Right forelimb (tissue), 1 donor: ENCODE data around the gene PRF1.
"Not testable (repeated sequence)": the region's sequence is repeated elsewhere in the genome, so short reads cannot be mapped to it uniquely, and the experiment has no call there.

ENCODE experiments used
- DNase-seq: peaks from one replicate; pipeline ENCODE4 v3.0.0-alpha.2; 2018

The PRF1 gene

GRCh38 chr10:70602665-70603448, at the start of gene PRF1:
TSS of gene PRF1 (minus strand) at chr10:70602741. CDS start at chr10:70600902, 1,839 bp downstream.
- no peak for DNase-seq

- no peak for DNase-seq
These were observed 49.1 kb upstream of the PRF1 start for GRCh38 chr10:70651661-70652060.

GRCh38 chr10:70650718-70651117, 48.2 kb upstream of the PRF1 start:
- DNase-seq: no peak

- DNase-seq: no peak
These were observed 47.6 kb upstream of the PRF1 start for GRCh38 chr10:70650104-70650503.

- no peak for DNase-seq
These were observed 47.0 kb upstream of the PRF1 start for GRCh38 chr10:70649526-70649925.

- DNase-seq: no peak
These were observed 45.9 kb upstream of the PRF1 start for GRCh38 chr10:70648427-70648826.

GRCh38 chr10:70647086-70647485, 44.5 kb upstream of the PRF1 start:
- DNase-seq: no peak

- DNase-seq: not testable (repeated sequence)
These were observed 42.4 kb upstream of the PRF1 start for GRCh38 chr10:70644959-70645358.

- DNase-seq: not testable (repeated sequence)
These were observed 40.7 kb upstream of the PRF1 start for GRCh38 chr10:70643272-70643671.

- not testable (repeated sequence) for DNase-seq
These were observed 37.3 kb upstream of the PRF1 start for GRCh38 chr10:70639640-70640383.

GRCh38 chr10:70634515-70634914, 32.0 kb upstream of the PRF1 start:
- not testable (repeated sequence) for DNase-seq

- DNase-seq: no peak
These were observed 31.5 kb upstream of the PRF1 start for GRCh38 chr10:70634011-70634410.

- DNase-seq: not testable (repeated sequence)
These were observed 29.2 kb upstream of the PRF1 start for GRCh38 chr10:70631735-70632134.

- no peak for DNase-seq
These were observed 26.8 kb upstream of the PRF1 start for GRCh38 chr10:70629338-70629737.

- DNase-seq: no peak
These were observed 23.5 kb upstream of the PRF1 start for GRCh38 chr10:70626056-70626455.

GRCh38 chr10:70622981-70623844, 20.7 kb upstream of the PRF1 start:
- no peak for DNase-seq

GRCh38 chr10:70622541-70622940, 20.0 kb upstream of the PRF1 start:
- DNase-seq: no peak

- no peak for DNase-seq
These were observed 19.1 kb upstream of the PRF1 start for GRCh38 chr10:70621503-70622078.

GRCh38 chr10:70620020-70620289, 17.4 kb upstream of the PRF1 start:
- no peak for DNase-seq

- no peak for DNase-seq
These were observed 16.9 kb upstream of the PRF1 start for GRCh38 chr10:70619271-70620019.

GRCh38 chr10:70618663-70619062, 16.1 kb upstream of the PRF1 start:
- no peak for DNase-seq
